ENCODE measurements around the gene ZNF622. TPM values are rescaled to one million over a fixed set of nuclear protein-coding genes. Genes with fewer than 3 reads are reported as not detected.

ZNF622 gene
- total RNA-seq, 3 donors from 2014 or later (not counting 1 experiment from before 2014, with no cell fraction given): 36.3 to 45.9 (median 42.9) TPM

DNA sequence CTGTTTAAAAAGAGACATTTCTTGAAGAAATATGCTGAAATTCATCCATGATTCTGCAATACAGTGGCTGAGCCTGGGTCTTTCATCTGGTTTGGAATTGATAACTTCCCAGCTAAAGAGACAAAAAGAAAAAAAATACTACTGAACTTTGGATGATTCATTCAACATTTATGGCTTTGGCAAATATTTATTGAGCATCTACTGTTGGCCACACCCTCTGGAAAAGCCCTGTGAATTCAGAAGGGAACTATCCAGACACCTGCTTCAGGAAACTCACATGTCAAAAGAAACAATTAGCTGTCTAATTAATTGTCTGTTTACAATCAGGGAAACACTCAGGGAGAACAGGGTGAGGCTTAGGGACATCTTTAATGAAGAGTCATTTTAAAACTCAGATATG, 17.8 kb upstream of the ZNF622 start:
- Histone ChIP-seq H3K36me3 (ENCODE audit: control insufficient read depth, insufficient read depth, low read length) (no peaks in the 10 kb centered on the region), H3K9me3 (ENCODE audit: control insufficient read depth, insufficient read depth, low read length) (no peaks in the 10 kb centered on the region), H3K27ac (ENCODE audit: low read length) (no peak overlapping the region), H3K27me3 (ENCODE audit: control insufficient read depth, insufficient read depth, low read length) (no peaks in the 10 kb centered on the region), H3K4me1 (ENCODE audit: control insufficient read depth, insufficient read depth, low read length) (no peaks in the 10 kb centered on the region), H3K4me3 (ENCODE audit: low read length) (no peak overlapping the region)
- Mint-ChIP-seq H3K4me1 (no peaks in the 10 kb centered on the region), H3K9me3 (no peaks in the 10 kb centered on the region), H3K27me3 (ENCODE audit: low read depth in 2 of 2) (peaks cover 14 to 20% of the 10 kb centered on the region in 2 donors), H3K36me3 (no peaks in the 10 kb centered on the region), H3K4me3 (no peak overlapping the region), H3K27ac (no peak overlapping the region)
- intact Hi-C loops (cut with micrococcal nuclease): no loop called here
- ATAC-seq (no peak), DNase-seq (no peak)
- TF ChIP-seq, protein P1, sequence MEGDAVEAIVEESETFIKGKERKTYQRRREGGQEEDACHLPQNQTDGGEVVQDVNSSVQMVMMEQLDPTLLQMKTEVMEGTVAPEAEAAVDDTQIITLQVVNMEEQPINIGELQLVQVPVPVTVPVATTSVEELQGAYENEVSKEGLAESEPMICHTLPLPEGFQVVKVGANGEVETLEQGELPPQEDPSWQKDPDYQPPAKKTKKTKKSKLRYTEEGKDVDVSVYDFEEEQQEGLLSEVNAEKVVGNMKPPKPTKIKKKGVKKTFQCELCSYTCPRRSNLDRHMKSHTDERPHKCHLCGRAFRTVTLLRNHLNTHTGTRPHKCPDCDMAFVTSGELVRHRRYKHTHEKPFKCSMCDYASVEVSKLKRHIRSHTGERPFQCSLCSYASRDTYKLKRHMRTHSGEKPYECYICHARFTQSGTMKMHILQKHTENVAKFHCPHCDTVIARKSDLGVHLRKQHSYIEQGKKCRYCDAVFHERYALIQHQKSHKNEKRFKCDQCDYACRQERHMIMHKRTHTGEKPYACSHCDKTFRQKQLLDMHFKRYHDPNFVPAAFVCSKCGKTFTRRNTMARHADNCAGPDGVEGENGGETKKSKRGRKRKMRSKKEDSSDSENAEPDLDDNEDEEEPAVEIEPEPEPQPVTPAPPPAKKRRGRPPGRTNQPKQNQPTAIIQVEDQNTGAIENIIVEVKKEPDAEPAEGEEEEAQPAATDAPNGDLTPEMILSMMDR (IDR thresholded peaks at IDR 0.05): no peak

DNA sequence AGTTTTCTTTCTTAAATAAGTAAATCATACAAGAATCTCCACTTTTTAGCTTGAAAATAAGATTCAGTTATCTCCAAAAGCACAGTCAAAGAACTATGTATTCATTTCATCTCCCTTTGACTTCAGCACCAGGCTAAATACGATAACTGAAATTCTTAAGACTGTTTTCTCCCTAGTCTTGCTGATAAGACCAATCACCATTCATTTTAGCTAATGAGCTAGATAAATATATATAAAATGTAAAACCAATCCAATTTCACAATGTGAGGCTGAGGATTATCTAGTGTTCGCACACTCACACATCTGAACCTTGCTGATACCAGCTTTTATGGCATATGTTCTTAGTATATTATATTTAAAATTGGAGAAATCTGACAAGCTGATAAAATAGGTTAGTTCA, 17.3 kb upstream of the ZNF622 start:
- H3K27ac ChIP-seq (ENCODE audit: low read length): no peak overlapping the region
- H3K4me1 ChIP-seq (ENCODE audit: control insufficient read depth, insufficient read depth, low read length): no peaks in the 10 kb centered on the region
- DNase-seq: no peak
- no peaks in the 10 kb centered on the region for H3K36me3 ChIP-seq (ENCODE audit: control insufficient read depth, insufficient read depth, low read length)
- intact Hi-C loops (cut with micrococcal nuclease): no loop called here
- ATAC-seq: no peak
- H3K27me3 ChIP-seq (ENCODE audit: control insufficient read depth, insufficient read depth, low read length): no peaks in the 10 kb centered on the region
- TF ChIP-seq, protein P1 (IDR thresholded peaks at IDR 0.05): no peak
- Mint-ChIP-seq H3K4me3 (no peak overlapping the region), H3K36me3 (no peaks in the 10 kb centered on the region), H3K27me3 (ENCODE audit: low read depth in 2 of 2) (peaks cover 14 to 20% of the 10 kb centered on the region in 2 donors), H3K9me3 (no peaks in the 10 kb centered on the region), H3K27ac (no peak overlapping the region), H3K4me1 (no peaks in the 10 kb centered on the region)
- H3K9me3 ChIP-seq (ENCODE audit: control insufficient read depth, insufficient read depth, low read length): no peaks in the 10 kb centered on the region
- WGBS (ENCODE audit: insufficient coverage): no CpG with 5 or more reads among the region's 2 CpGs
- no peak overlapping the region for H3K4me3 ChIP-seq (ENCODE audit: low read length)

DNA sequence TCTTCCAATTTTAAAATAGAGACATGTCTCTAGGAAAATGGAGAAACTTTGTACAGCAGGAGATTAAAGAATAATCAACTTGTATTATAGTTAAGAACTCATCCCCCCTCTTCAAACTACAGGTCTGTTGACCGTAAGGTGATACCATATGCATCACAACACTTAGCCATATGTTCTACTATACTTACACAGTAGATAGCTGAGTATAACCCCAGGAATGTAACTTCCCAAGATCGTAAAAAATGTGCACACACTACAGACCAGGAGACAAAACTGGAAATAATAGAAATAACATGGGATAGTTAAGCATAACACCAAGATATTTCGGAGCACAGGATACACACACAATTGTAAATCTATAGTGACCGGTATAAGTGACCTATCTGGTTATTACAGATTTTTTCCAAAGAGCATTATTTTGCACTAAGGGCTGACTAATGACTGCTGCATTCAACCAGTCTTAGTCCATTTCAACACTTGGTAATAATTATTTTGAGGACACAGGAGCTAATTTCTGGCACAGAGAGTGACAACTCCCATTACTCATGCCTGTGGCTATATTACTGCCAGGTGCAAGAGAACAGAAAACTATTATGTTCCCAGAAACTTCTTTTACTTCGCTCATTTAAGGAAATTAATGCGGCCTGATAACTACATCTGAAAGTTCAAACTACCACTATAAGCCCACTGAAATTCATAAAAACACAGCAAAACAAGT, 15.4 kb upstream of the ZNF622 start:
- Mint-ChIP-seq H3K27me3 (ENCODE audit: low read depth in 2 of 2) (peaks cover 12 to 20% of the 10 kb centered on the region in 2 donors), H3K4me1 (no peaks in the 10 kb centered on the region), H3K9me3 (no peaks in the 10 kb centered on the region), H3K27ac (no peak overlapping the region), H3K4me3 (no peak overlapping the region), H3K36me3 (no peaks in the 10 kb centered on the region)
- intact Hi-C loops (cut with micrococcal nuclease): no loop called here
- 73% methylated on average over 5 of the region's 6 CpGs for WGBS (ENCODE audit: insufficient coverage)
- Histone ChIP-seq H3K36me3 (ENCODE audit: control insufficient read depth, insufficient read depth, low read length) (no peaks in the 10 kb centered on the region), H3K4me1 (ENCODE audit: control insufficient read depth, insufficient read depth, low read length) (no peaks in the 10 kb centered on the region), H3K4me3 (ENCODE audit: low read length) (no peak overlapping the region), H3K27ac (ENCODE audit: low read length) (no peak overlapping the region), H3K27me3 (ENCODE audit: control insufficient read depth, insufficient read depth, low read length) (no peaks in the 10 kb centered on the region), H3K9me3 (ENCODE audit: control insufficient read depth, insufficient read depth, low read length) (no peaks in the 10 kb centered on the region)
- ATAC-seq: no peak
- TF ChIP-seq, protein P1 (IDR thresholded peaks at IDR 0.05): no peak
- no peak for DNase-seq

DNA sequence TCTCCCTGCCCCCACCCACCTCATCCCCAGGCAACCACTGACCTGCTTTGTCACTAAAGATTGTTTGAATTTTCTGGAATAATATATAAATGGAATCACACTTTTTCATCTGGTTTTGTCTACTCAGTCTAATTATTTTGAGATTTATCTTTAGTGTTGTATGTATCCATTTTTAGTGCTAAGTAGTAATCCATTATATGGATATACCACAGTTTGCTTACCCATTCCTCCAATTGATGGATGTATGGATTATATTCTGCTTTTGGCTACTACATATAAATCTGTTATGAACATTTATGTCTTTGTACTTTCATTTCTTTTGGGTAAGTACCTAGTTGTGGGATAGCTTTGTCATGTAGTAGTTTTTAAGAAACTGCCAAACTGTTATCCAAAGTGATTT, 14.5 kb upstream of the ZNF622 start:
- TF ChIP-seq, protein P1 (IDR thresholded peaks at IDR 0.05): no peak
- no peaks in the 10 kb centered on the region for H3K36me3 ChIP-seq (ENCODE audit: control insufficient read depth, insufficient read depth, low read length)
- H3K4me1 ChIP-seq (ENCODE audit: control insufficient read depth, insufficient read depth, low read length): no peaks in the 10 kb centered on the region
- Mint-ChIP-seq H3K36me3 (no peaks in the 10 kb centered on the region), H3K4me3 (no peak overlapping the region), H3K27me3 (ENCODE audit: low read depth in 2 of 2) (peaks cover 12 to 20% of the 10 kb centered on the region in 2 donors), H3K4me1 (peaks cover 0 to 3% of the 10 kb centered on the region in 2 donors), H3K27ac (no peak overlapping the region), H3K9me3 (no peaks in the 10 kb centered on the region)
- intact Hi-C loops (cut with micrococcal nuclease): no loop called here
- H3K27ac ChIP-seq (ENCODE audit: low read length): no peak overlapping the region
- H3K9me3 ChIP-seq (ENCODE audit: control insufficient read depth, insufficient read depth, low read length): no peaks in the 10 kb centered on the region
- H3K4me3 ChIP-seq (ENCODE audit: low read length): no peak overlapping the region
- no peak for DNase-seq
- H3K27me3 ChIP-seq (ENCODE audit: control insufficient read depth, insufficient read depth, low read length): no peaks in the 10 kb centered on the region
- no peak for ATAC-seq
